C4-2B (cell line): ENCODE results near the gene LPP.

Source experiments
- CTCF ChIP-seq: fragments of 450-650 bp; conservative IDR thresholded peaks from 2 replicates; pipeline ENCODE4 v1.5.1; 2017; ENCODE audit warnings: mild to moderate bottlenecking
- ZFX ChIP-seq: fragments of 450-650 bp; IDR thresholded peaks from 2 replicates; pipeline ENCODE4 v1.6.1; 2017

- TF ChIP-seq CTCF: no peak
- no peak for TF ChIP-seq ZFX
These were observed 317.8 kb downstream of the LPP start for GRCh38 chr3:188471723-188472122.
